AG08396 (cell line): Measurements from ENCODE around the gene FAM83G.
"Not testable (repeated sequence)": the region's sequence is repeated elsewhere in the genome, so short reads cannot be mapped to it uniquely, and the experiment has no call there.

Source experiments
- DNase-seq: peaks from one replicate; pipeline ENCODE4 v3.0.0; 2012; ENCODE audit warnings: low spot score, mixed read lengths

Gene FAM83G

GRCh38 chr17:18954321-18954720 lies 50.2 kb downstream of the FAM83G start:
- DNase-seq: no peak

GRCh38 chr17:18953231-18953728 lies 51.3 kb downstream of the FAM83G start:
- no peak for DNase-seq

GRCh38 chr17:18951941-18952842 lies 52.4 kb downstream of the FAM83G start, which contains the start of gene SLC5A10:
Gene SLC5A10, plus strand, starts transcription at chr17:18952165. Its CDS starts 41 bp downstream, at chr17:18952206.
- DNase-seq: peak; percentile 12

GRCh38 chr17:18950944-18951905 lies 53.3 kb downstream of the FAM83G start:
- peak; percentile 4 for DNase-seq

GRCh38 chr17:18950346-18950745 lies 54.2 kb downstream of the FAM83G start:
- DNase-seq: peak; percentile 2

- peak; percentile 3 for DNase-seq
Observed at GRCh38 chr17:18949566-18949965, 55.0 kb downstream of the FAM83G start.

- no peak for DNase-seq
Observed at GRCh38 chr17:18948476-18949006, 56.0 kb downstream of the FAM83G start.

- DNase-seq: no peak
Observed at GRCh38 chr17:18947866-18948265, 56.7 kb downstream of the FAM83G start.

GRCh38 chr17:18946536-18946935 lies 58.0 kb downstream of the FAM83G start:
- DNase-seq: peak; percentile 22

- DNase-seq: no peak
Observed at GRCh38 chr17:18944646-18945045, 59.9 kb downstream of the FAM83G start.

GRCh38 chr17:18938692-18939023 lies 65.9 kb downstream of the FAM83G start:
- DNase-seq: no peak

- no peak for DNase-seq
Observed at GRCh38 chr17:18937981-18938691, 66.4 kb downstream of the FAM83G start.

GRCh38 chr17:18933102-18934058 lies 71.2 kb downstream of the FAM83G start:
- no peak for DNase-seq

GRCh38 chr17:18932360-18933055 lies 72.1 kb downstream of the FAM83G start:
- no peak for DNase-seq

- DNase-seq: no peak
Observed at GRCh38 chr17:18928628-18929125, 75.9 kb downstream of the FAM83G start.

- no peak for DNase-seq
Observed at GRCh38 chr17:18925187-18925586, 79.4 kb downstream of the FAM83G start.

- not testable (repeated sequence) for DNase-seq
Observed at GRCh38 chr17:18922596-18922995, 82.0 kb downstream of the FAM83G start.

- DNase-seq: no peak
Observed at GRCh38 chr17:18921912-18922451, 82.6 kb downstream of the FAM83G start.

- no peak for DNase-seq
Observed at GRCh38 chr17:18921485-18921884, 83.1 kb downstream of the FAM83G start.
